Hepatocyte (in vitro differentiated cells): ENCODE measurements around the gene CCDC28B.

Source experiments
- EZH2 ChIP-seq: fragments of 200-600 bp; sonication (generic); IDR thresholded peaks from 2 replicates; pipeline ENCODE4 v1.6.1; 2016; ENCODE audit warnings: antibody characterized with exemption, mild to moderate bottlenecking, borderline replicate concordance
- EZH2phosphoT487 ChIP-seq: fragments of 200-600 bp; sonication (generic); IDR thresholded peaks from one replicate; pipeline ENCODE4 v1.6.1; 2018; ENCODE audit warnings: antibody characterized with exemption, mild to moderate bottlenecking, low read depth, moderate library complexity; ENCODE audit not compliant: unreplicated experiment, severe bottlenecking
- TF ChIP-seq, protein P1 (sequence below): fragments of 200-600 bp; sonication (generic); IDR thresholded peaks from 2 replicates; pipeline ENCODE4 v1.5.1; 2016; ENCODE audit warnings: antibody characterized with exemption, mild to moderate bottlenecking; ENCODE audit not compliant: poor library complexity

DNA sequence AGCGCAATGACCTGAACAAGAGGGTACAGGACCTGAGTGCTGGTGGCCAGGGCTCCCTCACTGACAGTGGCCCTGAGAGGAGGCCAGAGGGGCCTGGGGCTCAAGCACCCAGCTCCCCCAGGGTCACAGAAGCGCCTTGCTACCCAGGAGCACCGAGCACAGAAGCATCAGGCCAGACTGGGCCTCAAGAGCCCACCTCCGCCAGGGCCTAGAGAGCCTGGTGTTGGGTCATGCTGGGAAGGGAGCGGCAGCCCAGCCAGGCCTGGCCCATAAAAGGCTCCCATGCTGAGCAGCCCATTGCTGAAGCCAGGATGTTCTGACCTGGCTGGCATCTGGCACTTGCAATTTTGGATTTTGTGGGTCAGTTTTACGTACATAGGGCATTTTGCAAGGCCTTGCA lies 5.4 kb upstream of the CCDC28B start:
- TF ChIP-seq, protein P1, sequence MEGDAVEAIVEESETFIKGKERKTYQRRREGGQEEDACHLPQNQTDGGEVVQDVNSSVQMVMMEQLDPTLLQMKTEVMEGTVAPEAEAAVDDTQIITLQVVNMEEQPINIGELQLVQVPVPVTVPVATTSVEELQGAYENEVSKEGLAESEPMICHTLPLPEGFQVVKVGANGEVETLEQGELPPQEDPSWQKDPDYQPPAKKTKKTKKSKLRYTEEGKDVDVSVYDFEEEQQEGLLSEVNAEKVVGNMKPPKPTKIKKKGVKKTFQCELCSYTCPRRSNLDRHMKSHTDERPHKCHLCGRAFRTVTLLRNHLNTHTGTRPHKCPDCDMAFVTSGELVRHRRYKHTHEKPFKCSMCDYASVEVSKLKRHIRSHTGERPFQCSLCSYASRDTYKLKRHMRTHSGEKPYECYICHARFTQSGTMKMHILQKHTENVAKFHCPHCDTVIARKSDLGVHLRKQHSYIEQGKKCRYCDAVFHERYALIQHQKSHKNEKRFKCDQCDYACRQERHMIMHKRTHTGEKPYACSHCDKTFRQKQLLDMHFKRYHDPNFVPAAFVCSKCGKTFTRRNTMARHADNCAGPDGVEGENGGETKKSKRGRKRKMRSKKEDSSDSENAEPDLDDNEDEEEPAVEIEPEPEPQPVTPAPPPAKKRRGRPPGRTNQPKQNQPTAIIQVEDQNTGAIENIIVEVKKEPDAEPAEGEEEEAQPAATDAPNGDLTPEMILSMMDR: no peak
- no peak for TF ChIP-seq EZH2
- TF ChIP-seq EZH2phosphoT487: no peak
